ENCODE measurements around the gene SLC5A6. TPM values are rescaled to one million over a fixed set of nuclear protein-coding genes. Genes with fewer than 3 reads are reported as not detected.

SLC5A6 gene
- total RNA-seq, 1 donor from 2014 or later = 15.6 TPM

DNA sequence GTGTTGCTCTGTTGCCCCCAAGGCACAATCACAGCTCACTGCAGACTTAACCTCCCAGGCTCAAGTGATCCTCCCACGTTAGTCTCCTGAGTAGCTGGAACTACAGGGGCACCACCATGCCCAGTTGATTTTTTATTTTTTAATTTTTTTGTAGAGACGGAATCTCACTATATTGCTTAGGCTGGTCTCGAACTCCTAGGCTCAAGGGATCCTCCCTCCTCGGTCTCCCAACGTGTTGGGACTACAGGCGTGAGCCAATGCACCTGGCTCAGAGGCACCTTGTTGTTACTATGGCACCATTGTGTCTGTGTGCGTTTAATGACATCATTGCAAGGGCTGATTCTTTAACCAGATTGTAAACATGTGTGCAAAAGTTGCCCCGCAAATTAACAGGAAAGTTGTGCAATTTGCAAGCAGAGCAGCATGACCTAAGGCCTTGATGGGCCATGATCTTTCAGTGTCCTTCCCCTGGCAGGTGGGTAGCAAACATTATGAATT, 40.7 kb downstream of the SLC5A6 start:
- no peak for DNase-seq

DNA sequence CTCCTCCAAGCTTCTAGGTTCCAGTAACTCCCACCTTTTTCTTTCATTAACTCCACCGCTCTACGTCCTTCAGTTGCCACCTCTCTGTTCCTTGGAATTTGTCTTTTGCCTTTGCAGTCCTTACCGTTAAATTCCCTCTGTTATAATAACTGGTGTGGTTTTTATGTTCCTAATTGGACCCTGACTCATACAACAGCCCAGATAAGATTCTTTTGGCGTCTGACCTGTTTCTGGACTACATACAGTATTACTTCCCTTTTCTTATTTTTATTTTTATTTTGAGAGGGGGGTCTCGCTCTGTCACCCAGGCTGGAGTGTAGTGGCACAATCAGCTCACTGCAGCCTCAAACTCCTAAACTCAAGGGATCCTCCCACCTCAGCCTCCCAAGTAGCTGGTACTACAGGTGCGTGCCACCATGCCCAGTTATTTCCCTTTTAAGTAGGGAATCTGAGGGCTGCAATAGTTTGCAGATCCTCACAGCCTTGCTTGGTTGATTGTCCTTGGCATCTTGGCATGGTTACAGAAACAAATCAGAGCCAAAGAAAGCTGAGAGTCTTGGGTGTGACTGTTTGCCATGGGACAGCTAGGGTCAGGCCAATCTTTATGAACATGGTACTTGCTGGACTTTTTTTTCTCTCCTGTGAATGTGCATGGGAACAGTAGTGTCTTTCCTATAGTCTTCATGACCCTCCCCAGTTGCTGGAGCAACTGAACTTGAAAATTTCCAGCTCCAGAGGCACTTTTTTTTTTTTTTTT, 41.3 kb downstream of the SLC5A6 start:
- no peak for DNase-seq

DNA sequence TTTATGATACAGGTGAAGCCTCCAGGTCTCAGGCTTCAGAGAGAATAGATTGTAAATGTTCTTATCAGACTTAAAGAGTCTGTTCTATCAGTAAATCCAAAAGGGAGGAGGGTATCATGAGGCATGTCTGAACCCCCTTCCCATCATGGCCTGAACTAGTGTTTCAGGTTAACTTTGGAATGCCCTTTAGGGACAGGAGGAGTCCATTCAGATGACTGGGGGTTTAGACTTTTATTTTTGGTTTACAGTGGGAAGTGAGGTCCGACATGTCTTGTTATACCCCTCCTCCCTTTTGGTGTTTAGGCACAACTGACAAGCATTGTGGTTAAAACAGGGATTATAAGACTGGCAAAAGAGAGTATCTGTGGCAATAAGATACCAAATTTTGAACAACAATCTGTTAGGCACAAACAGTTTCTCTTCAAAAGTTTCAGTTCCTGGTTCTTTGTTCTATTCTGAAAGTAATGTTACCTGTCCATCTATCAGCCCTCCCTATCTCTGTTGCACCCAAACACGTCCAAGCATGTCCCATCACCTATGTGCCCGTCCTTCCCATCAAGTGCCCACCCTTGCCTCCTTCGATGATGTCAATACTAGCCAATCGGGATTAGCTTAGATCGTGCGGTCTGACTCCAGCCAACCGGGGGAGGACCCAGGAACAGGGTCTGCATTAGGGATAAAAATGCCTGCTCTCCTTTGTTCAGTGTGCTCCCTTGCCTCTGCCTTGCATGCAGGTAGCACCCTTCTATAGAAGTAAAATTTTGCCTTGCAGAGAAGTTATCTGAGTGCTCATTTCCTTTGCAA, 46.9 kb downstream of the SLC5A6 start:
- no peak for DNase-seq

DNA sequence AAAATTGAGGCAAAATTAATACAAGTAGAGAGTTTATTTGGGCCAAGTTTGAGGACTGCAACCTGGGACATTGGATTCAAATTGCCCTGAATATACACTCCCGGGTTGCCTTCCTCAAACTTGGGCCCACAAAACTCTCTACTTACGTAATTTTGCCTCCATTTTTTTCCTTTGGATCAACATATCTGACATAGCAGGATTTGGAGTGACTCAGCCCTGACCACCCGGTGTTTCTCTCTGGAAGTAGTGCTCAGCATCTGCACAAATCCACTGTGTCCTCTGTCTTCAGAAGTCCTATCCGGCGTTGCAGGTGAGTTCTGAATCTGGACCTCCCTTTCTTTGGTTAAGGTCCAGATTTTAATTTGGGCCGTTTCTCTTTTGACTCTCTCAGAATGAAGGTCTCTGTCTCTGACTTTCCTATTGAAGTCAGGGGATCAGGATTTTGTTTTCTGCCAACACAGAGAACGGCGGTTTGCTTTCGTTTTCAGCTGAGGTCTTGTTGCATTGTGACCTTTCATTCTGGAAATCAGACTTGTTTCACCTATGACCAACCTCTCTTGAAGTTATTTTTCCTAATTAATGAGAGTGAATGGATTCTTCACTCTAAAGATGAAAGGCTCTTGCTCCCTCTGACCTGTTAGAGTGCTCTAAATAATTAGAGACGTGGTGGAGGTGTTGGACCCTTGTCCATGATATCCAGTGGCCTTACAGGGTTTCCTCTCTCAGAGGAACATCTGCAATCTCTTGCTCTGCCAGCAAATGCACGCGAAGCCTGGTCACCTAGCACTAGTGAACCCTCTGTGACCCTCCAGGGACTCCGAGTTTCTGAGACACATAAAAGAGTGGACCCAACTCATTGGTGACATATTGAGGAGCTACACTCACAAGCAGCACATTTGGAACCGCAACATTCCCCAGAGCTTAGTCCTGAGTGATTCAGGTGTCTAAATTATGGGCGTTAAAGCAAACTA, 49.6 kb downstream of the SLC5A6 start:
- DNase-seq = no peak

DNA sequence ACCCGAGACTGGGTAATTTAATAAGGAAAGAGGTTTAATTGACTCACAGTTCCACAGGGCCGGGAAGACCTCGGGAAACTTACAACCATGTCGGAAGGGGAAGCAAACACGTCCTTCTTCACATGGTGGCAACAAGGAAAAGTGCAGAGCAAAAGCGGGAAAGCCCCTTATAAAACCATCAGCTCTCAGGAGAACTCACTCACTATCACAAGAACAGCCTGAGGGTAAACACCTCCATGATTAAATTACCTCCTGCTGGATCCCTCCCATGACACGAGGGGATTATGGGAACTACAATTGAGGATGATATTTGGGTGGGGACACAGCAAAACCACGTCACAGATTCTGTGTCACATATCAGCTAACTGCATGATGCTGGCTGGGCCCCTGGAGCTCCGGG, 51.9 kb downstream of the SLC5A6 start:
- no peak for DNase-seq

DNA sequence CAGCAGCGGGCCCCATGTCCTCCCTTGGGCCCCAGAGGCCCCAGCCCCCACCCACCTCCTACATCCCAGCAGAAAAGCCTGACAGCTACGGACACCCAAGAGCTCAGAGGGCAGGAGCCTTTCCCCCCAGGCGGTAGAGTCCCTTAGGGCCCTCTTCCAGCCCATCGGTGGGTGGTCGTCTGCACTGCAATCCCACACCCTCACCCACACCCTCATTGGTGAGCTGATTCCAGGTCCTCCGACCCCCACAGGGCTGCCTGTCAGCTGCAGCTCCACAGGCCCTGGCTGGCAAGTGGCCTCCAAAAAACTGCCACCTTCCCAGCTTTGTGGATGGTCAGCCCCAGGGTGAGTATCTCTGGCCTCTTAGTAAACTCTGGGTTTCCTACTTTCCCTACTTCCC, 52.8 kb downstream of the SLC5A6 start:
- DNase-seq = no peak

DNA sequence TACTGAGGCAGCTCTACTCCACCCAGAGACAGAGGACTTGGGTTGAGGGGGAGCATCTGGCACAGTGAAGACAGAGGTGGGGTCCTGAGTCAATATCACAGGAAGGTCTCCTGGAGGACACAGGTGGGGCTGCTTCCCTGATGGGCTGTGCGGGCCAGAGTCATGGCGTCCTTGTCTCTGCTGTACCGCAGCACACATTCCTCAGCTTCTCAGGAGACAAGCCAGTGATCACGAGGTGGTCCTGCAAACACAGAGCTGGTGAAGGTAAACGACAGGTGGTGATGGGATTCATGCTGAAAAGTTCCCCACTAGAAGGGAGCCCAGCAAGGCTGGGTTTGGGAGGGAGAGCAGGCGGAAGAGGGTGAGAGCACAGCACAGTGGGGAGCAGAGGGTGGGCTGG, 53.6 kb downstream of the SLC5A6 start:
- DNase-seq = no peak

DNA sequence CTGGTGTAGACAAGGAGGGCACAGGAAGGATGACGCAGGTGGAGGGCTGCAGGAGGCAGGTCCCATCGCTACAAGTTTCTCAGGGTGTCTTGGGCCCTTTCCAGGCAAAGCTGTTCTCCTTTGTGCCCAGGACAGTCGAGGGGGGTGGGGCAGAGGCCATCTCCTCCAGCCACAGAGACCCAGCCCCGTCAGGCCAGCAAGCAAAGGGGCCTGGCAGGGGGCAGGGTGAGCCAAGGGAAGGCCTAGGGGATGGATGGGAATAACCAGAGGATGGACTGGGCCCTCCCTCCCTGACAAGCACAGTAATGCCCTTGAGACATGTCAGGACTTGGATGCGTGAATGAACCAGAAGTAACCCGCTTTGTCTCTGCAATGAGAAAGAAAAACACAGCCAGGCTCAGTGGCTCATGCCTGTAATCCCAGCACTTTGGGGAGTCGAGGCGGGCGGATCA, 57.0 kb downstream of the SLC5A6 start:
- no peak for DNase-seq

DNA sequence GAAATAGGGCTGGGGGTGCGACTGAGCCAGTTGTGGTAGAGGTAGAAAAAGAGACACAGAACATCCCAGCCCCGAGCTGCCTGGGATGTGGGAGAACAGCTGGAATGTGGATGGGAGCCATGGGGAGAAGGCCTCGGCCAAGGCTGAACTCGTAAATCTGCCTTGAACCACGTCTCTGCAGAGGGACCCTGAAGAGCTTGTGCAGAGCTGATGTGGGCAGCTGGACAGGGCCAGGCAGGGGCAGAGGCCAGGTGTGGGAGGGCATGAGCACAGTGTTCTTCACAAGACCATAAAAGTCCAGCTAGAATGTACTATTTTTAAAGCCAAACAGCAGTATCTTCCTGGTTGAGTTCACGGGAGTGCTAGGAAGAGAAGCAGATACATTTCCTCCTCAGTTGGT, 57.6 kb downstream of the SLC5A6 start:
- no peak for DNase-seq

DNA sequence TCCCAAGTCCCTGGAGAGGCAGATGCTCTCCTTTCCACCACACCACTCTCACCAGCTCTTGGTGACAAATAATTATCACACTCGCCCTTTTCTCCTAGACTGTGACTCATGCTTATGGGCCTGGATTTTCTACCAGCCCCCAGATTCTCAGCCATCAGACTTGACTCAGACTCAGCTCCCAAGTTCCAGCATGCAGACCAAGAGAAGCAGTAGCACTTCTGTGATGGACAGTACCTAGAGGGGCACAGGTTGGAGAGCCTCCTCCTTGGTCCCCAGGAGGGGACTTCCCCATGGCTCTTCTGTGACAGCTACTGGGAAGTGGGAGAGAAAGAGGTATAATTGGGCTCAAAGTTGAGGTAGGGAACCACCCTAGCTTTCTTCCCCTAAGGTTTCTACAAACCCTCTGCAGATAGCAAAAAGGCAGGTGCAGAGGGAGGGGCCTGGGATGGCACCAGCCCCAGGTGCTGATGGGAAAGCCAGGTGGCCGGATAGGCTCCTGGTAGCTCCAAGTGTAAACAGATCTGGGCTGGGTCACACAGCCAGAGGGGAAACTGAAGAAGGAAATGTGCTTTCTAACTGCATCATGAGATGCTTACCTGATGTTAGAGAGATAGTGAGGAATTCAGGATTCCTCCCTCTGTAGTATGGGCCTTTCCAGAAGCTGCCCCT, 59.1 kb downstream of the SLC5A6 start:
- DNase-seq = no peak

DNA sequence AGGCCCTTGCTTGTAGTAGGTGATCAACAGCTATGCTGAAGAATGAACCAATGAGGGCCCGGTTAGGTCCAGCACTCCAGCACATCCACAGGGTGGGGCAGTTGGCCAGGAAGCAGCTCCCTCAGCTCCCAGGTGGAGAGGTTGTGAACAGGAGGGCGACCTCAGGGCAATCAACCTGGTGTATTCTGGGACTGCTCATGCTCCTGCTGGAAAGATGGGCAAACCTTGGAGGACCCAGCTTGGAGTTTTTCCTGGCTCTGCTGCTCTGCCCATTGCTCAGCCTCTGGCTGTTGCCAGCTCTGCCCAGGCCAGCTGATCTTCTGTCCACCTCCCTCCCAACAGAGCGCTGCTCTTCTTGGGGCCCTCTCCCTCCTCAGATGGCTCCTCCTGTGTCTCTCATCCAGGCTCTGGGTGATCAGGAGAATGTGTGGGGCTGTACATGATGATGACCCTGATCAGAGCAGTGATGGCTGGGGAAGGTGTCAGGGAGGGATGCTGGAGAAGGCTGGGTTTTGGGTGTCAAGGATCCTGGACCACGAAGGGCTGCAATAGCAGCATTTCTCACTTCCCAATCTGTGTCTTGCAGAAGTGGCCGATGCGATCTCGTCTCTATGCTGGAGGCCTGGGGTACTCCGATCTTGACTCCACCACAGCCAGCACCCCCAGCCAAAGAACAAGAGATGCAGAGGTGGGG, 59.8 kb downstream of the SLC5A6 start:
- DNase-seq = no peak

DNA sequence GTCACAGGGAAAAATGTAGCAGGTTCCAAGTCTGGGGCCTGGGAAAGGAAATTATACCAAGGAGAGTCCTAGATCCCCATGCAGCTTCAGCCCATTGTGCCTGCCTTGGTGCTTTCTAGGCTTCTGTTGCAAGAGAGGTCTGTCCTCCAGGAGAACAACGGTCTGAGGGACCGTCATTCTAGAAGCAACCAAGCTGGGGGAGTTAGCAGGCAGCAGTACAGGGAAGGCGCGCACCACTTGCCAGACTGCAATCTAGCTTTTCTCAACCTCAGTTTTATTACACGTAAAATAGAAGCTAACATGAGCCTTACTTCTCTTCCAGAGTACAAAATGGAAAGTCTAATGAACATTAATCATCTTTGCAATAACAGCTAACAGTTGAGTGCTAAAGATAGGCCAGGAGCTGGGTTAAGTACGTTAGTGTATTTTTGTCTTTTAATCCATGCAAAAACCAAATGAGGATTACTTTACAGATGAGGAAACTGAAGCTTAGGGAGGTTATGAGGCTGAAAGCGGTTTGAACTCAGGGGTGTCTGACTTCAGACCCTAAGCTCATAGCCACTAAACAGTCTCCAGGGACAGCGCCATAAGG, 61.3 kb downstream of the SLC5A6 start:
- DNase-seq = no peak

Other genes starting within 250 kb of the SLC5A6 start
- 15.4 TPM for gene MAPRE3, start 241.6 kb downstream of the SLC5A6 start, total RNA-seq
- 7.8 TPM for gene TMEM214, start 179.3 kb downstream of the SLC5A6 start, total RNA-seq
- gene AGBL5, start 160.6 kb downstream of the SLC5A6 start, total RNA-seq = 17.5 TPM
- 132 TPM for gene OST4, start 140.6 kb downstream of the SLC5A6 start, total RNA-seq
- 4.5 TPM for gene EMILIN1, start 133.7 kb downstream of the SLC5A6 start, total RNA-seq
- gene KHK, start 125.5 kb downstream of the SLC5A6 start, total RNA-seq = 6.2 TPM
- gene CGREF1, start 93.1 kb downstream of the SLC5A6 start, total RNA-seq = 17.3 TPM
- 0.31 TPM for gene ABHD1, start 88.5 kb downstream of the SLC5A6 start, total RNA-seq
- 19.0 TPM for gene PREB, start 77.6 kb downstream of the SLC5A6 start, total RNA-seq
- gene PRR30, start 72.9 kb downstream of the SLC5A6 start, total RNA-seq = not detected
- gene TCF23, start 63.3 kb downstream of the SLC5A6 start, total RNA-seq = not detected
- 43.7 TPM for gene ATRAID, start 227 bp downstream of the SLC5A6 start, total RNA-seq
- gene CAD, start 5.1 kb upstream of the SLC5A6 start, total RNA-seq = 16.2 TPM
- 0.47 TPM for gene SLC30A3, start 50.8 kb upstream of the SLC5A6 start, total RNA-seq
- not detected for gene DNAJC5G, start 63.2 kb upstream of the SLC5A6 start, total RNA-seq
- not detected for gene TRIM54, start 70.2 kb upstream of the SLC5A6 start, total RNA-seq
- gene UCN, start 96.2 kb upstream of the SLC5A6 start, total RNA-seq = 1.1 TPM
- 36.8 TPM for gene MPV17, start 110.8 kb upstream of the SLC5A6 start, total RNA-seq
- 28.2 TPM for gene GTF3C2, start 144.5 kb upstream of the SLC5A6 start, total RNA-seq
- gene EIF2B4, start 158.1 kb upstream of the SLC5A6 start, total RNA-seq = 19.2 TPM
- gene SNX17, start 158.3 kb upstream of the SLC5A6 start, total RNA-seq = 51.5 TPM
- gene ZNF513, start 168.5 kb upstream of the SLC5A6 start, total RNA-seq = 12.0 TPM
- gene PPM1G, start 197.3 kb upstream of the SLC5A6 start, total RNA-seq = 58.0 TPM
- 58.8 TPM for gene NRBP1, start 216.4 kb upstream of the SLC5A6 start, total RNA-seq
- not detected for gene KRTCAP3, start 230.1 kb upstream of the SLC5A6 start, total RNA-seq